Superior temporal gyrus (tissue), 1 donor: ENCODE data around the gene GLS.
"Not testable (repeated sequence)": the region's sequence is repeated elsewhere in the genome, so short reads cannot be mapped to it uniquely, and the experiment has no call there.

Experiments used
- DNase-seq: peaks from one replicate; pipeline ENCODE4 v3.0.0-alpha.2; 2016; ENCODE audit errors: extremely low spot score

GLS gene

GRCh38 chr2:190993292-190993643 is 112.6 kb downstream of the GLS start:
- no peak for DNase-seq

GRCh38 chr2:190994148-190994547 is 113.5 kb downstream of the GLS start:
- no peak for DNase-seq

DNA sequence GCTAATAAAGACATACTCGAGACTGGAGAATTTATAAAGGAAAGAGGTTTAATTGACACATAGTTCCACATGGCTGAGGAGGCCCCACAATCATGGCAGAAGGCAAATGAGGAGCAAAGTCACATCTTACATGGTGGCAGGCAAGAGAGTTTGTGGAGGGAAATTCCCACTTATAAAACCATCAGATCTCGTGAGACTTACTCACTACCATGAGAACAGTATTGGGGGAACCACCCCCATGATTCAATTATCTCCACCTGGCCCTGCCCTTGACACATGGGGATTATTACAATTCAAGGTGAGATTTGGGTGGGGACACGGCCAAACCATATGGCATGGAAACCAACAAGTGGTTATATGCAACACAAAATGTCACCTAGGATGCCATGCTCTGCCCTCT is 114.7 kb downstream of the GLS start:
- not testable (repeated sequence) for DNase-seq

DNA sequence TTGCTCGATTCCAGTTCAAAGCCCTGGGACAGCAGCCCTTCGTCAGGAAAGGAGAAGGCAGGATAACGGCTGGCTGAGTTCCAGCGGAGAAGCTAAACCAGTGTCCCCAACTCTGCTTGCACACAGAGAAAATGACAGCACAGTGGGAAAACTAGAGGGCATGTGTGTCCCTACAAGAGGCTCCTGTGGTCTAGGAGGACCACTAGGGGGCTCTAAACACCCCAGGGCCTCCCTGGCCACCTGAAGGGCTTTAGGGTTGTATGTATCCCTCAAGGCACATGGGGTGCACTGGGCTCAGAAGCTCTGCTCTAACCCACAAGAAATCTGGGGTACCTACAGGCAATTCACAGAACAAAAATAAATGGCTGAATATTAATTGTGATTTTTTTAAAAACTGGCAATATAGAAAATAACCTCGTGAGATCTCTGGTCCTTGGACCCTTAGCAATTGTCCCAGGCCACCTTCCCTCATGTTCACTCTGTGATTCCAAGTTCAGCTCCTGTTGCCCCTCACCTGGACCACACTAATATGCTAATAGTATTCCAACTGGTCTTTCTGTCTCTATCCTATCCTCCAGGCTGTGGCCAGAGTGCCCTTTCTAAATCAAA is 115.8 kb downstream of the GLS start:
- DNase-seq, result no peak

DNA sequence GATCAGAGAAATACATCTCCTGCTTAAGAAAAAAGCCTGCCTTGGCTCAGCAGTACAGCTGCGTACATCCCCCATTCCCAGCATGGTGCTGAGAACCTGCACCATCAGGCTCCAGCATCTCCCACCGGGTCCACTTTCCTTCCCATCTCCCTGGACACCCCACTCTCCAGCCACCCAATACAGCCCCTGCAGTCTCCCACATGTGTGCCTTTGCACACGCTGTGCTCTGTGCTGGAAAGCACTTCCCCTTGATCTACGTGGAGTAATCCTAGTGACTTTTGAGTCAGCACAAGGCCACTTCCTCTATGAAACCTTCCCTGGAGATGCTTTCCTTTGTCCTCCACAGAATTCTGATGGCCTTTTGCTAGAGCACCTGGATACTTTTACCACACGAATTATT is 116.3 kb downstream of the GLS start:
- DNase-seq, result no peak

DNA sequence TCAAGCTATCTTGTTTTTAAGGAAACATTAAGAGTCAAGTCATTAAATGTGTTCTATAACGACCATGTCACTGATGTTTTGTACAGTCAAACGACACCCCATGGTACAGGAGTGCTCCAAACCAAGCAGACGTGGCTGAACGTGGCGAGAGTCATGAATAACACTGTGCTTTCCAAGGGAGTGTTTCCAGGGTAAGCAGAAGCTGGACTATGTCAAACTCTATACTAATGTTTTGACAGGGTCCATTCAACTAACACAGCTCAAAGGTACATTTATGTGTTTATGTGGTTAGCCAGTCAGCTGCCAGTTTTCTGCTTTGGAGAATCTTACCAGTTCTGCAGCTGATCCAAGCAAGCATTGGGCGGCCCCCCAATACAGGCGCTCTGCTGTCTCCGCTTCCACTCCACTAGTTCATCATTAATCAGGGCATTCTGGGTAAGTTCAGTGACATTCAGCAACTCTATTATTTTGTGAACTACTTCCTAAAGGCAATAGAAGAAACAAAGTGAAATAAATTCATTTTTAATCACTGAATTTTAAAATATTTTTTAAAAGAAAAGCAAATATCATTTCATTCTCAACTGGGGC is 117.0 kb downstream of the GLS start:
- DNase-seq, result no peak

DNA sequence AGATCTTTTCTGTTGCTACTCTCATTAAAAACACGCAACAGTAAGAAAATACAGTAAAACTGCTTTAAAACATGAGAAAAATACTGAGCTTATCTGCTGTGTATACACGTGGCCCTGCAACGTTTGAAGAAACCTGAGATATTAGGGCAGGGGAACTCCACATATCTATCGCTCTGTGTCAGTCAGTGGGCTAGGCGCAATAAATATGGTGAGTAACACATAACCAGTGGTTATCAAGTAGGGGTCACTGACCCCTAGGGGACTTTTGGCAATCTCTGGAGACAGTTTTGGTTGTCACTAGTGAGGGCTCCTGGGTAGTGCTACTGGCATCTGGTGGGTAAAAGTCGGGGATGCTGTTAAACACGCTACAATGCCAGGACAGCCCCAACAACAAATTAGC is 118.4 kb downstream of the GLS start:
- DNase-seq, result no peak

DNA sequence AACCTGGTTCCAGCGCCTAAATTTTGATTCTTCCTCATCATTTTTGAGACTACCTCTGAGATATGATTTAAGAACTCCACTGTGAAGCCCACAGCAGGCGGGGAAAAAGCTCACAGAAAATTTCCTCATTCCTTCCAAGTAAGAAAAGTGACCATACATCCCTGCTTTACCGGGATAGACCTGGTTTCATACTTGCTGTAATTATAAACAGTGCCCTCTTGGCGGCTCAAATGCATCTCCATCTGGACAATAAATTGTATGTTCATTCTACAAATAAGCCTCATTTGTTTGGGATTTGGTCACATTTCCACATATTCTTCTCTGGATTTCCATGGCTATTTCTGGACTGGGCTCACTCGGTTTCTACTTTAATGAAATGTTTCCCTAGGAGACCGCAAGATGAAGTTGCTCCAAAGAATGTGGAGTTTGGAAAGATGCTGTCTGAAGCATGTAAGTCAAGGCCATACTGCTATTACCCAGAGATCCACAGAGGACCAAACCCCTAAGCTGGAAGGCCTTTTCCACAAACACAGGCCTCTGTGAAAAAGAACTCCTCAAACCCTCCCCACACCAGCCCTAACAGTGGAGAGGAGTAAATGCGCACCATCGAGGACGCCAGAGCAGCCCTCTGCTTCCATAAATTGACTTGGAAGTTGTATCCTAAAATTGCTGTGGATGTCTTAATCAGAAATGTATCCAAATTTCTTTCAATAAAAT is 119.5 kb downstream of the GLS start:
- no peak for DNase-seq

- no peak for DNase-seq
These were observed 120.4 kb downstream of the GLS start for GRCh38 chr2:191001032-191001431.

DNA sequence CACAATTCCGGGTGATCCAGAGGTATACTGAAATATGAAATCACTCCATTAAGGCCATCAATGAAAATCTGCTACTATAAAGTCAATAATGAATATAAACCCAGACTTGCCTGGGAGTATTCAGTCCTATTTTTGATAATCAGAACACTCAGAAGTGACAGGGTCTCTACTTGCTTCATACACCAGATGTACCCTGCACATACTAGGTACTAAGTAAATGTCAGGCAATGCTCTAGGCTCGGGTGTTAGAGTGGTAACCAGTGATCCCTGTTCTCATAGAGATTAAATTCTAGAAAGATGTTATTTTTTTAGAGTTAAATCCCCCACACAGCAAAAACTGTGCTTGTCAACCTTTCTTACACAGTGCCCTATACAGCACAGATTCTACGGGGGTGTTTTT is 121.0 kb downstream of the GLS start:
- DNase-seq, result no peak

- no peak for DNase-seq
These were observed 123.0 kb downstream of the GLS start for GRCh38 chr2:191003405-191004309.

DNA sequence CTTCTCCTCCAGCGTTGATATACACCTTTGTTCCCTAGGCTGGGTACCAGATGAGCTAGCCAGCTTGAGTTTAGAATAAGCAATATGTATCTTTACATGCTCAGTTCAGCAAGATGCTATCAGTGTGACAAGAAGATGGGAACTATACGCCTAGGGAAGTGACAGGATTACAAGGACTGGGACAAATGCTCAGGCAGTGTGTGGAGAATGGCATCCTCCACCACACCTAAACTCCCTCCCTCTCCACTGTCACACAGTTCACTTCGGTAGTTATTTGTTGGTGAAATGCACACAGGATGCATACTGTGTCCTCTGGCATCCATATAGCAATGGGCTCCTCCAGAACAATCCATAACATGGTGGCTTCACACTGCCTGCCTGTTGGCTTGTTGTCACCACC is 125.7 kb downstream of the GLS start:
- no peak for DNase-seq

- no peak for DNase-seq
These were observed 126.6 kb downstream of the GLS start for GRCh38 chr2:191006997-191007783.

DNA sequence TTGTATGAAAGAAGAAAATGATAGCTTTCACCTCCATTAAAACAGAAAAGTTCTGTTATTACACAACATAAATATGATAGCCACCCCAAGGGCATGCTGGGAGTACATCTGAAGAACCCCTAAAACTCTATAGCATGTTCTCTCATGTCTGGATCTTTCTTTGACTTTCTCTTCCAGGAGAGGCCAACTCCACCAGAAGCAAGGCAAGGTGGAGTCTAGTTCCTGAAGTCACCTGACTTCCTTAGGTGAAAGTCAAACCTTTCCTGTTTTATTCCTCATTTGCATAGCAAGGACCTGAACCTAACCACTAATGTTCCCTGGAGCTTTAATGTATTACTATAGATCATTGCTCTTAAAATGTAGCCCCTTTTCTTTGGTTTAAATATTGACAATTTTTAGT is 127.7 kb downstream of the GLS start:
- no peak for DNase-seq

DNA sequence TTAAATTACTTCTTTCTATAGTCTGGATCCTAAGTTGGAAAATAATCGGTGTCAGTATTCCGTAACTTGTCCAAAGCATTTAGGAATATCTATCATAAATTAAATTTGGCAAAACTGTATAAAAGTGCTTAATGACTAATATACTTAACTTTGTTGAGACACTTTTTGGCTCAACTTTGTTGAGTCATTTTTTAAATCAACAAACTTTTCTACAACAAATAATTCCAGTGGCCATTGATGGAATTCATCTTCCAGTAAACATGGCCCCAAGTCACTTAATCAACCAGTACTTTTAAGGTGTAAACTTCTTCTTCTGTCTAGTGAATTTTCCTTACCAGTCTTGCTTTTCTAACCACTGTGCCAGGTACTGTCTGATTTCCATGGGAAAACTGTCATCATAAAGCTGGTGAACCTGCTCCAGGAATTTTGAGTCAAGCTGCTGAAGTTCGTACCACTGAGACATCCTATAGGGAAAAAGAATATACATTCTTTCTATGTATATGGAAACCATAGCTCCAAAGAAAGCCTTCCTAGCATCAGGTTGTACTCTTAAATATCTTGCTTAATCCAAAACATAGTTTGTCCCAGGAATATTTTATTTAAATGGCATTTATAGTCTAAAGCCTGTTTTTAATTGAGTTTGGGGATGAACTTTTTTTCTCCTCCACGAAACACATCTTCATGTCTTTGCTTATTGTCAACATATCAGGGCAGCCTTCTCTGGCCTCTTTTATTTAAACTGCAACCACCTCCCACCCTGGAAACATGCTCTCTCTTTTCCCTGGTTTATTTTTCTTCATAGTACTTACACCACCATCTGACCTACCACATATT is 129.1 kb downstream of the GLS start:
- DNase-seq, result no peak

DNA sequence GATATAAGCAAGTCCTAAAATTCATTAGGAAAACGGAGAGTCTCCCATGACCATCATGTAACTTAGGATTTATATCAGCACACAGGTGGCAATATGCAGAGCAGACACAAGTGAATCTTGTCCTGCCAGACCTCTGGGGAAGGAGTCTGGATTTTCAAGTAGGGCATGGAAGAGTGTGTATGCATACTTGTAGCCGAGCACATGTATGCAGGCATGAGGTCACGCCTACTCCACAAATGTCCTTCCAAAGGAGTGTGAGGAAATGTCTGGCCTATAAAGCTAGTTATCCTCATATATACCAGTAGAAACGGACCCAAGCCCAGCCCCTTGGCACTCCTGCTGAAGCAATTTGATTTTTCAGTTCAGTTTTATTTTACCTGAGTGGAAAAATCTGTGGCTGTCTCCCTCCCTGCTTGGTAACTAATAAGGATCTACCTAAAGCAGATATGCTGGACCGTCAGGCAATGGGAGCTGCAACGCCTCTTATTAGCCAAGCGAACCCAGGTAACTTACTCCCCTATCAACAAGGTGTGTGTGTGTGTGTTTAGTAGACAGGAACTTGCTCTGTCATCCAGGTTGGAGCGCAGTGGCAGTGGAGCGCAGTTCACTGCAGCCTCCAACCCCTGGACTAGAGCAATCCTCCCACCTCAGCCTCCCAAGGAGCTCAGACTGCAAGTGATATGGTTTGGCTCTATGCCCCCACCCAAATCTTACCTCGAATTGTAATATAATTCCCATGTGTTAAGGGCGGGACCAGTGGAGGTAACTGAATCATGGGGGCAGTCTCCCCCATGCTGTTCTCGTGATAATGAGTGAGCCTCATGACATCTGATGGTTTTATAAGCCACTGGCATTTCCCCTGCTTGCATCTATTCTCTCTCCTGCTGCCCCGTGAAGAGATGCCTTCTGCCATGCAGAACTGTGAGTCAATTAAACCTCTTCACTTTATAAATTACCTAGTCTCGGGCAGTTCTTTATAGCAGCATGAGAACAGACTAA is 130.6 kb downstream of the GLS start:
- DNase-seq, result no peak

- no peak for DNase-seq
These were observed 131.7 kb downstream of the GLS start for GRCh38 chr2:191012346-191012745.

GRCh38 chr2:191012845-191013681 is 132.4 kb downstream of the GLS start:
- DNase-seq, result no peak

- DNase-seq, result peak; percentile 59
These were observed 133.0 kb downstream of the GLS start for GRCh38 chr2:191013682-191013931.
